ENCODE data around the gene COL4A5.

DNA sequence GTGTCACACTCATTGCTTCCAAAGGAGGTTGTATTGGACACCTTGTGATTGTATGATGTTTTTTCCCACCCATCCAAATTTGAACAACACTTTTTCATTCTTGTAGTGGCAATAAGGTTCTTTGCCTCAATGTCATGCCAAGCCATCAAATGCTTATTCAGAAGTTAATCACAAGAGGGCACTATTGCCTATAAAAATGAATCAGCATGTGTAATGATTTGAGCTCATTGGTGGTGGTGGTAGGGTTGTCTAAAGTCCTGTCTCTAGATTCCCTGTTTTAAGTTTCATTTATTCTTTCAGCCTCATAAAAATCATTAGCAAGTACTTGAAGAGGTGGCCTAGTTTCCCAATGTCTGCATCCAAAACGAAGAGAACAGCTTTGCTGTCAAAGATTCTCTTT is 259.7 kb downstream of the COL4A5 start:
- TF ChIP-seq CTCF (IDR thresholded peaks at IDR 0.05) (peak in 1 of 3 experiments; percentile 6), POLR2A (IDR thresholded peaks at IDR 0.05) (no peak)
